WI38 (cell line): ENCODE data around the gene ASMTL.

ENCODE experiments used
- H3K4me3 ChIP-seq: 2 replicates; pipeline ENCODE4 v1.5.1; 2011; ENCODE audit warnings: low read depth, mild to moderate bottlenecking, control low read depth, low read length
- TF ChIP-seq, protein P1 (sequence below): IDR thresholded peaks from 2 replicates; pipeline ENCODE4 v1.5.1; 2012; ENCODE audit warnings: low read depth, mild to moderate bottlenecking, control low read depth, low read length

The ASMTL gene

GRCh38 chrX:1401611-1402430 lies 50.9 kb downstream of the ASMTL start:
- TF ChIP-seq, protein P1, sequence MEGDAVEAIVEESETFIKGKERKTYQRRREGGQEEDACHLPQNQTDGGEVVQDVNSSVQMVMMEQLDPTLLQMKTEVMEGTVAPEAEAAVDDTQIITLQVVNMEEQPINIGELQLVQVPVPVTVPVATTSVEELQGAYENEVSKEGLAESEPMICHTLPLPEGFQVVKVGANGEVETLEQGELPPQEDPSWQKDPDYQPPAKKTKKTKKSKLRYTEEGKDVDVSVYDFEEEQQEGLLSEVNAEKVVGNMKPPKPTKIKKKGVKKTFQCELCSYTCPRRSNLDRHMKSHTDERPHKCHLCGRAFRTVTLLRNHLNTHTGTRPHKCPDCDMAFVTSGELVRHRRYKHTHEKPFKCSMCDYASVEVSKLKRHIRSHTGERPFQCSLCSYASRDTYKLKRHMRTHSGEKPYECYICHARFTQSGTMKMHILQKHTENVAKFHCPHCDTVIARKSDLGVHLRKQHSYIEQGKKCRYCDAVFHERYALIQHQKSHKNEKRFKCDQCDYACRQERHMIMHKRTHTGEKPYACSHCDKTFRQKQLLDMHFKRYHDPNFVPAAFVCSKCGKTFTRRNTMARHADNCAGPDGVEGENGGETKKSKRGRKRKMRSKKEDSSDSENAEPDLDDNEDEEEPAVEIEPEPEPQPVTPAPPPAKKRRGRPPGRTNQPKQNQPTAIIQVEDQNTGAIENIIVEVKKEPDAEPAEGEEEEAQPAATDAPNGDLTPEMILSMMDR, result no peak
- H3K4me3 ChIP-seq, result no peak overlapping the region

DNA sequence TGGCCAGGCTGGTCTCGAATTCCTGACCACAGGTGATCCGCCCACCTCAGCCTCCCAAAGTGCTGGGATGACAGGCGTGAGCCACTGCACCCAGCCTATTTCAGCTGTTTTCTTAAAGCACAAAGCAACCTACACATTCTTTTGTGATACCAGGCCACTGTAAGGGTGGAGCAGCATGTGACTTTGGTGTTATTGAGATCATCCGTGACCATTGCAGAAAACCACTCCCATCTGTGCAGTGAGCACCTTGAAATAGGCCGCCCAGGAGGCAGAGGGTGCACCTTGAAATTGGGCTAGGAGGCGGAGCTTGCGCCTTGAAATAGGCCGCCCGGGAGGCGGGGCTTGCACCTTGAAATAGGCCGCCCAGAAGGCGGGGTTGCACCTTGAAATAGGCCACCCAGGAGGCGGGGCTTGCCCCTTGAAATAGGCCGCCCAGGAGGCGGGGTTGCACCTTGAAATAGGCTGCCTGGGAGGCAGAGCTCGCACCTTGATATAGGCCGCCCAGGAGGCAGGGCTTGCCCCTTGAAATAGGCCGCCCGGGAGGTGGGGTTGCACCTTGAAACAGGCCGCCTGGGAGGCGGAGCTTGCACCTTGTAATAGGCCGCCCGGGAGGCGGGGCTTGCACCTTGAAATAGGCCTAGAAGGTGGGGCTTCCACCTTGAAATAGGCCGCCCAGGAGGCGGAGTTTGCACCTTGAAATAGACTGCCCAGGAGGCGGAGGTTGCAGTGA lies 51.8 kb downstream of the ASMTL start:
- TF ChIP-seq, protein P1, result no peak
- H3K4me3 ChIP-seq, result no peak overlapping the region

DNA sequence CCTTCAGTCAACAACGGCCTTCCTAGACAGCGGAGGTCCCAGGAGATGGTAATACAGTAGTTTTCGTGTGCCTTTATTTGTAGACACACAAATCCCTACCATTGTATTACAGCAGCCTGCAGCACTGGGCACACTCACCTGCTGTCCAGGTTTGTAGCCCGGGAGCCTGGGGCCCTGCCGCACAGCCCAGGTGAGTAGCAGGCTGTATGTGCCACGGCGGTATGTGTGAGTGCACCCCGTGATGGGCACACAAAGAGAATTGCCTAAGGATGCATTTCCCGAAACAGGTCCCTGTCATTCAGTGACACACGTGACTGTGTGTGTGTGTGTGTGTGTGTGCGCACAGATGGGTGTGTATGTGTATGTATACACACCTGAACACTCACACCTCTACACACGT lies 52.7 kb downstream of the ASMTL start:
- H3K4me3 ChIP-seq, result no peak overlapping the region
- TF ChIP-seq, protein P1, result no peak

DNA sequence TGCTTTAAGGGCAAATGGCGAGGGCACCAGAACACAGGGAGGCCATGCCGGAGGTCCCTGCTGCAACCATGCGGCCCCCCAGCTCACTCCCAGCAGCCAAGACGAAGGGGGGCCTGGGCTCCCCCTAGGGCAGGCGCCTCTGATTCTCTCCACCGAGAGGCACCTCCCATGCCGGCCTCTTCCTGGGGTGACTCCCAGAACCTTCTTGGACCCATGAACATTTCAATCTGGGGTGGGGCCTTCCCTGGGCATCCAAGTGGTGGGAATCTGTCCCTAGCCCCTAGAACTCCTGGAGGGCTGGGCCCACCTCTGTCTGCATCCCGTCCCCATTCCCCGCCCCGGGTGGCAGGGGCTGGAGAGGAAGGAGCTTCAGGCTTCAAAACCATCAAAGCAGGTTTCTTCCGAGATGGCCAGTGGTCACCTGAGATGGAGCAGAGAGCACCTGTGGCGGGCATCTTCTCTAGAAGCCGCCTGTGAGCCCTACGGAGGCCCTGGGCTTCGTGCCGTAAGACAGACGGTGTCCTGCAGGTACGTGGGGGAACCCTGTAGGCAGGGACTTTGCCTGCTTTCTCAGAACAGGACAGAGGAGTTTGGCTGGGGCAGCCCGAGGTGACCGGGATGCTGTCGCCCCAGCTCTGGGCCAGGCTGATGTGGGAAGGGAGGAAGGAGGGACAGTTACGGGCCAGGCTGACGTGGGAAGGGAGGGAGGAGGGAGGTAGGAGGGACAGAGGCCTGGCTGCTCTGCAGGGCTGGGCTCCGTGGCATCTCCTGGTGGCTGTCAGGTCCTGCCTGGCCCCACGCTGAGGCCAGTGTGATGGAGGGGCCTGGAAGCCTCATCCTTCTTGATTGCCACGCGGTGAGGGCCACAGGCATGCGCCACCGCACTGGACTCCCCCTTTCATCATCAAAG lies 54.0 kb downstream of the ASMTL start:
- H3K4me3 ChIP-seq, result no peak overlapping the region
- TF ChIP-seq, protein P1, result no peak

- H3K4me3 ChIP-seq, result no peak overlapping the region
- TF ChIP-seq, protein P1, result no peak
These were observed 55.1 kb downstream of the ASMTL start for GRCh38 chrX:1397441-1398270.

DNA sequence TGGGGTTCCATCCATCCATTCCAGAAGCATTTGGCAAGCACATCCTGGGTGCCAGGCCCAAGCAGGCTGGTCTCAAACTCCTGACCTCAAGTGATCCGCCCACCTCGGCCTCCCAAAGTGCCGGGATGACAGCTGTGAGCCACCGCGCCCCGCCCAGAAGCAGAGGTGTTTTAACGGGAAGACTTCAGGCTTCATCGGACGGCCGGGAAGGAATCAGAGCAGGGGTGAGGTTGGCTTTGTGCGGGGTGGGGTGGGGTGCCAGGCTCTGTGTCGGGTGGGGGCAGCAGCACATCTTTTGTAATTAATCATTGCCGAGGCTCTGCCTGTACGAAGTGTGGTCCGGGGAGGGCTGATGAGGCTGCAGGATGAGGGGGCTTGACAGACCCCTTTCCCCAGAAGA lies 55.7 kb downstream of the ASMTL start:
- TF ChIP-seq, protein P1, result no peak

More for the DNA sequence above, 55.7 kb downstream of the ASMTL start:
- H3K4me3 ChIP-seq, result no peak overlapping the region
